ENCODE measurements around the gene HACL1. TPM values are rescaled to one million over a fixed set of nuclear protein-coding genes. Genes with fewer than 3 reads are reported as not detected.

HACL1 gene
- total RNA-seq, 1 experiment from 2014 or later = 25.5 TPM

DNA sequence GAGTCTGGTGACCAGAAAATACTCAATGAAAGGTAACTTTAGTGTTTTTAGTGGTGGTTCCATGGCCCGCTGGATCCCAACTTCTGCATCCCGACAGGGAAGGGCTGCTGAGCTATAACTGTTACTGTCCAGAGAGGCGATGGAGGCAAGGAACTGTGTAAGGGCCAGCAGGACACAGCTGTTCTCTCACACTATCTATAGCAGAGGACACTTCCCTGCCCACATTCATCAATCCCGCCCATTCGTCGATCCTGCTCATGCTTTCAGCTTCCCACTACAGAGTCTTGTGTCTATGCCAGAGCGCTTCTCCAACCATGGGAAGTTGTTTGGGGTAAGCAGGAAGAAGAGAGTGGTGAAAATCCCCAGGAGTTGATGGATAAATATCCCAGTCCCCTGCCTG is 88.3 kb downstream of the HACL1 start:
- no peaks in the 10 kb centered on the region for H3K79me2 ChIP-seq (ENCODE audit: low read length)
- no peaks in the 10 kb centered on the region for H3K4me1 ChIP-seq (ENCODE audit: insufficient read depth, low read length)
- no peak overlapping the region for H3K4me2 ChIP-seq (ENCODE audit: low read length)
- intact Hi-C loops (cut with micrococcal nuclease) = no loop called here
- ATAC-seq (no peak), DNase-seq (no peak)
- no TSS peak for BruUV-seq (replicated peaks)
- ChIA-PET POLR2A (ENCODE audit: unreplicated experiment) (no interaction called here), CTCF (no interaction called here)
- H3K27me3 ChIP-seq (ENCODE audit: low read length) = 0 out of 2 replicates have a peak, but pooled peaks cover 5% of the 10 kb centered on the region
- H3K36me3 ChIP-seq (ENCODE audit: low read depth, low read length) = no peaks in the 10 kb centered on the region
- no peak overlapping the region for H3K27ac ChIP-seq (ENCODE audit: low read length)
- H3F3A ChIP-seq (ENCODE audit: low read length, unreplicated experiment) = no peaks in the 10 kb centered on the region
- no peaks in the 10 kb centered on the region for H3K9me2 ChIP-seq (replicated peaks; ENCODE audit: low read length)
- H2AFZ ChIP-seq (ENCODE audit: low read length) = no peak overlapping the region
- no peaks in the 10 kb centered on the region for H4K20me1 ChIP-seq (ENCODE audit: low read length)
- no peak overlapping the region for H3K4me3 ChIP-seq (ENCODE audit: low read length)
- TF ChIP-seq EZH2phosphoT487 (IDR thresholded peaks at IDR 0.05; ENCODE audit: borderline replicate concordance, low read length) = no peak
- TF ChIP-seq EZH2 (IDR thresholded peaks at IDR 0.05; ENCODE audit: low read length, unreplicated experiment) = no peak
- TF ChIP-seq CTCF (conservative IDR thresholded peaks at IDR 0.05; ENCODE audit: low read depth, low read length) = no peak
- H3K9ac ChIP-seq (ENCODE audit: low read length) = no peak overlapping the region
- no peaks in the 10 kb centered on the region for H3K9me3 ChIP-seq (ENCODE audit: low read length)

DNA sequence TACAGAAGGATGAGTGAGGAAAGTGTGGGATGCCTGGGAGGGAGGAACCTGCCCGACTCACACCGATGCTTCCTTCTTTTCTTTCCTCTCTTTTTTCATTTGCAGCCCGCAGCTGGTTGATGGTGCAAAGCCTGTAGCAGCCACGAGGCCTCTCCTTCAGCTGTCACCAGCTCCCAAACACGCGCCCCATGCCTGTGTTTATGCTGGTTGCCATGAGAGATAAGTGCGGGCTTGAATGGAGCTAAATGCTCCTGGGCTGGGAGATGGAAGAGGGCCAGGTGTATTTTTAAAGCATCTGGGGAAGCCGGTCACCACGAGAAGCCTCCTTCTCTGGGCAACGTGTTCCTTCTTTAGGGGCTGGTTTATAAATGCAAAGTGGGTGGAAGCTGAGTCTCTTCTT is 89.2 kb downstream of the HACL1 start:
- H3F3A ChIP-seq (ENCODE audit: low read length, unreplicated experiment) = no peaks in the 10 kb centered on the region
- H3K9ac ChIP-seq (ENCODE audit: low read length) = no peak overlapping the region
- H2AFZ ChIP-seq (ENCODE audit: low read length) = no peak overlapping the region
- ChIA-PET POLR2A (ENCODE audit: unreplicated experiment) (no interaction called here), CTCF (no interaction called here)
- no peaks in the 10 kb centered on the region for H3K79me2 ChIP-seq (ENCODE audit: low read length)
- no peak overlapping the region for H3K4me2 ChIP-seq (ENCODE audit: low read length)
- H4K20me1 ChIP-seq (ENCODE audit: low read length) = no peaks in the 10 kb centered on the region
- DNase-seq = no peak
- no TSS peak for BruUV-seq (replicated peaks)
- H3K4me1 ChIP-seq (ENCODE audit: insufficient read depth, low read length) = no peaks in the 10 kb centered on the region
- intact Hi-C loops (cut with micrococcal nuclease) = no loop called here
- H3K27ac ChIP-seq (ENCODE audit: low read length) = no peak overlapping the region
- no peak for ATAC-seq
- no peak overlapping the region for H3K4me3 ChIP-seq (ENCODE audit: low read length)
- no peaks in the 10 kb centered on the region for H3K9me3 ChIP-seq (ENCODE audit: low read length)
- H3K9me2 ChIP-seq (replicated peaks; ENCODE audit: low read length) = no peaks in the 10 kb centered on the region
- 0 out of 2 replicates have a peak, but pooled peaks cover 5% of the 10 kb centered on the region for H3K27me3 ChIP-seq (ENCODE audit: low read length)
- TF ChIP-seq EZH2phosphoT487 (IDR thresholded peaks at IDR 0.05; ENCODE audit: borderline replicate concordance, low read length) = no peak
- no peak for TF ChIP-seq EZH2 (IDR thresholded peaks at IDR 0.05; ENCODE audit: low read length, unreplicated experiment)
- no peak for TF ChIP-seq CTCF (conservative IDR thresholded peaks at IDR 0.05; ENCODE audit: low read depth, low read length)
- no peaks in the 10 kb centered on the region for H3K36me3 ChIP-seq (ENCODE audit: low read depth, low read length)

GRCh38 chr3:15511156-15511555 is 90.2 kb downstream of the HACL1 start:
- Histone ChIP-seq H3K36me3 (ENCODE audit: low read depth, low read length) (no peaks in the 10 kb centered on the region), H3K4me3 (ENCODE audit: low read length) (no peak overlapping the region), H2AFZ (ENCODE audit: low read length) (no peak overlapping the region), H3K9me2 (replicated peaks; ENCODE audit: low read length) (no peaks in the 10 kb centered on the region), H3K9me3 (ENCODE audit: low read length) (no peaks in the 10 kb centered on the region), H3K9ac (ENCODE audit: low read length) (no peak overlapping the region), H3K27me3 (ENCODE audit: low read length) (0 out of 2 replicates have a peak, but pooled peaks cover 5% of the 10 kb centered on the region), H4K20me1 (ENCODE audit: low read length) (no peaks in the 10 kb centered on the region), H3K79me2 (ENCODE audit: low read length) (no peaks in the 10 kb centered on the region), H3F3A (ENCODE audit: low read length, unreplicated experiment) (no peaks in the 10 kb centered on the region), H3K4me2 (ENCODE audit: low read length) (no peak overlapping the region), H3K27ac (ENCODE audit: low read length) (no peak overlapping the region), H3K4me1 (ENCODE audit: insufficient read depth, low read length) (no peaks in the 10 kb centered on the region)
- CTCF ChIA-PET = no interaction called here
- ATAC-seq = no peak
- intact Hi-C loops (cut with micrococcal nuclease) = no loop called here
- no peak for TF ChIP-seq EZH2phosphoT487 (IDR thresholded peaks at IDR 0.05; ENCODE audit: borderline replicate concordance, low read length)
- no peak for TF ChIP-seq EZH2 (IDR thresholded peaks at IDR 0.05; ENCODE audit: low read length, unreplicated experiment)
- no peak for TF ChIP-seq CTCF (conservative IDR thresholded peaks at IDR 0.05; ENCODE audit: low read depth, low read length)
- DNase-seq = no peak
- BruUV-seq (replicated peaks) = no TSS peak
- POLR2A ChIA-PET (ENCODE audit: unreplicated experiment) = no interaction called here

Other genes starting within 250 kb of the HACL1 start
- 22.4 and 27.5 TPM in 2 replicates for gene METTL6, start 174.0 kb downstream of the HACL1 start, total RNA-seq (2014; rRNA removed)
- 28.6 and 35.3 TPM in 2 replicates for gene EAF1, start 174.0 kb downstream of the HACL1 start, total RNA-seq (2014; rRNA removed)
- gene COLQ, start 79.9 kb downstream of the HACL1 start, total RNA-seq (2014; rRNA removed) = 1.5 and 1.8 TPM in 2 replicates
- 11.7 and 17.1 TPM in 2 replicates for gene BTD, start 176 bp upstream of the HACL1 start, total RNA-seq (2014; rRNA removed)
- 52.1 and 53.0 TPM in 2 replicates for gene ANKRD28, start 196.4 kb upstream of the HACL1 start, total RNA-seq (2014; rRNA removed)